ENCODE data around the gene PSD4. TPM values are rescaled to one million over a fixed set of nuclear protein-coding genes. Genes with fewer than 3 reads are reported as not detected.

The PSD4 gene
- polyA plus RNA-seq, 2 of the 4 experiments (the other 2 are of a cell fraction): 5.4 to 21.6 TPM

DNA sequence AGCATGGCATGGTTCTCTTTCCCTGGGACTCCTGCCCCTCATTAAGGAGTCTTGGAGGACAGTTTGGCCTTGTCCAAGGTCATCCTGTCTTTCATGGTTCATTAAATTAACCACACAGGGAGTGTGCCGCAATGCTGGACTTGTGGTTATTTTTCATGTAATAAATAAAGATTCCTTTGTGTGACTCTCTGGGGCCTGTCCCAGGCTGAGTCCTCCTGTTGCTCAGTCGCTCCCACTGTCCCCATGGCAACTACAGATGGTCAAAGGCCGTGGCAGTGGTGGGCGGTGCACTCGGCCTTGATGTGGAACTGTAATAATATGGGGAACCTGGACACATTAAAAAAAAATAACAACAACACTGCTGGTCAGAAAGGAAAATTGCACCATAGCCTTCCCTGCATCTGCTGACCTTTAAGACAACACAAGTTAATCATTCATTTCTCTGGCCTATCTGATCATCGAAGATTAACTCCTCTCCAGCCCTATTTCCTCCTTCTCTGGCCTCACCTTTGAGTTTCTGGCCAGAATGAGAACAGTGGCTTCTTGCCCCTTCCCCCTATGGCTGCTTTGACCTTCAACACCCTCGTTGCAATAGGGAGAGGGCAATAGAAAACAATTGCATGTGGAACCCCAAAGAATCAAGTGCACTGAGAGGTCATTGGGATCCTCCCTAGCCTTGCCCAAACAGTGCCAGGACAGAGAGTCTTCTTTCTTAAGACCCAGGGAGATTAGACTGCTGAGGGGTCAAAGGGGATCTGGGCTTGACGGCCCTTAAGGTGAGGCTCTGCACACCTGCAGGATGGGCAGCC, 44.7 kb downstream of the PSD4 start (continued):
- no peak for TF ChIP-seq FOSL2 (IDR thresholded peaks at IDR 0.05)
- peak; percentile 44 for TF ChIP-seq FOSL2 (CRISPR knock-in tag; IDR thresholded peaks at IDR 0.05)
- TF ChIP-seq, protein P1, sequence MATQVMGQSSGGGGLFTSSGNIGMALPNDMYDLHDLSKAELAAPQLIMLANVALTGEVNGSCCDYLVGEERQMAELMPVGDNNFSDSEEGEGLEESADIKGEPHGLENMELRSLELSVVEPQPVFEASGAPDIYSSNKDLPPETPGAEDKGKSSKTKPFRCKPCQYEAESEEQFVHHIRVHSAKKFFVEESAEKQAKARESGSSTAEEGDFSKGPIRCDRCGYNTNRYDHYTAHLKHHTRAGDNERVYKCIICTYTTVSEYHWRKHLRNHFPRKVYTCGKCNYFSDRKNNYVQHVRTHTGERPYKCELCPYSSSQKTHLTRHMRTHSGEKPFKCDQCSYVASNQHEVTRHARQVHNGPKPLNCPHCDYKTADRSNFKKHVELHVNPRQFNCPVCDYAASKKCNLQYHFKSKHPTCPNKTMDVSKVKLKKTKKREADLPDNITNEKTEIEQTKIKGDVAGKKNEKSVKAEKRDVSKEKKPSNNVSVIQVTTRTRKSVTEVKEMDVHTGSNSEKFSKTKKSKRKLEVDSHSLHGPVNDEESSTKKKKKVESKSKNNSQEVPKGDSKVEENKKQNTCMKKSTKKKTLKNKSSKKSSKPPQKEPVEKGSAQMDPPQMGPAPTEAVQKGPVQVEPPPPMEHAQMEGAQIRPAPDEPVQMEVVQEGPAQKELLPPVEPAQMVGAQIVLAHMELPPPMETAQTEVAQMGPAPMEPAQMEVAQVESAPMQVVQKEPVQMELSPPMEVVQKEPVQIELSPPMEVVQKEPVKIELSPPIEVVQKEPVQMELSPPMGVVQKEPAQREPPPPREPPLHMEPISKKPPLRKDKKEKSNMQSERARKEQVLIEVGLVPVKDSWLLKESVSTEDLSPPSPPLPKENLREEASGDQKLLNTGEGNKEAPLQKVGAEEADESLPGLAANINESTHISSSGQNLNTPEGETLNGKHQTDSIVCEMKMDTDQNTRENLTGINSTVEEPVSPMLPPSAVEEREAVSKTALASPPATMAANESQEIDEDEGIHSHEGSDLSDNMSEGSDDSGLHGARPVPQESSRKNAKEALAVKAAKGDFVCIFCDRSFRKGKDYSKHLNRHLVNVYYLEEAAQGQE (IDR thresholded peaks at IDR 0.05): no peak
- no peak for TF ChIP-seq HEYL (CRISPR knock-in tag; IDR thresholded peaks at IDR 0.05)
- TF ChIP-seq, protein P2, sequence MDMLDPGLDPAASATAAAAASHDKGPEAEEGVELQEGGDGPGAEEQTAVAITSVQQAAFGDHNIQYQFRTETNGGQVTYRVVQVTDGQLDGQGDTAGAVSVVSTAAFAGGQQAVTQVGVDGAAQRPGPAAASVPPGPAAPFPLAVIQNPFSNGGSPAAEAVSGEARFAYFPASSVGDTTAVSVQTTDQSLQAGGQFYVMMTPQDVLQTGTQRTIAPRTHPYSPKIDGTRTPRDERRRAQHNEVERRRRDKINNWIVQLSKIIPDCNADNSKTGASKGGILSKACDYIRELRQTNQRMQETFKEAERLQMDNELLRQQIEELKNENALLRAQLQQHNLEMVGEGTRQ (IDR thresholded peaks at IDR 0.05): no peak
- TF ChIP-seq POLR2AphosphoS2 (conservative IDR thresholded peaks at IDR 0.05; ENCODE audit: low read length): no peak
- TF ChIP-seq, protein P3, sequence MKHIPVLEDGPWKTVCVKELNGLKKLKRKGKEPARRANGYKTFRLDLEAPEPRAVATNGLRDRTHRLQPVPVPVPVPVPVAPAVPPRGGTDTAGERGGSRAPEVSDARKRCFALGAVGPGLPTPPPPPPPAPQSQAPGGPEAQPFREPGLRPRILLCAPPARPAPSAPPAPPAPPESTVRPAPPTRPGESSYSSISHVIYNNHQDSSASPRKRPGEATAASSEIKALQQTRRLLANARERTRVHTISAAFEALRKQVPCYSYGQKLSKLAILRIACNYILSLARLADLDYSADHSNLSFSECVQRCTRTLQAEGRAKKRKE (CRISPR knock-in tag; IDR thresholded peaks at IDR 0.05; ENCODE audit: low read depth): peak; percentile 73; the same call in 1 of the 2 replicates
- TF ChIP-seq RCOR1 (IDR thresholded peaks at IDR 0.05; ENCODE audit: low read depth, low read length): no peak
- TF ChIP-seq, protein P4, sequence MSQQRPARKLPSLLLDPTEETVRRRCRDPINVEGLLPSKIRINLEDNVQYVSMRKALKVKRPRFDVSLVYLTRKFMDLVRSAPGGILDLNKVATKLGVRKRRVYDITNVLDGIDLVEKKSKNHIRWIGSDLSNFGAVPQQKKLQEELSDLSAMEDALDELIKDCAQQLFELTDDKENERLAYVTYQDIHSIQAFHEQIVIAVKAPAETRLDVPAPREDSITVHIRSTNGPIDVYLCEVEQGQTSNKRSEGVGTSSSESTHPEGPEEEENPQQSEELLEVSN (IDR thresholded peaks at IDR 0.05; ENCODE audit: borderline replicate concordance, low read depth): peak; percentile 22; the same call in 1 of the 2 replicates
- peak; percentile 31; the same call in 1 of the 2 replicates for TF ChIP-seq RFX5 (IDR thresholded peaks at IDR 0.05)
- TF ChIP-seq SREBF2 (IDR thresholded peaks at IDR 0.05): no peak
- TF ChIP-seq HOXB5 (CRISPR knock-in tag; IDR thresholded peaks at IDR 0.05): peak; percentile 26; the same call in 1 of the 2 replicates
- TF ChIP-seq TFCP2L1 (CRISPR knock-in tag; IDR thresholded peaks at IDR 0.05): no peak
- no peak for TF ChIP-seq HDAC2 (IDR thresholded peaks at IDR 0.05)
- TF ChIP-seq EP300 (IDR thresholded peaks at IDR 0.05): peak; percentile 49 to 81; a peak in 3 of 5 replicates
- no peak for TF ChIP-seq ZC3H11A (IDR thresholded peaks at IDR 0.05)
- no peak for TF ChIP-seq KDM1A (IDR thresholded peaks at IDR 0.05; ENCODE audit: low read depth)
- TF ChIP-seq EHMT2 (IDR thresholded peaks at IDR 0.05; ENCODE audit: low read depth): no peak
- peak; percentile 4 to 39; a peak in 2 of 5 replicates for TF ChIP-seq RAD21 (conservative IDR thresholded peaks at IDR 0.05 in 1 of 2, IDR thresholded peaks at IDR 0.05 in 1 of 2)
- no peak for TF ChIP-seq RNF2 (IDR thresholded peaks at IDR 0.05; ENCODE audit: borderline replicate concordance, low read depth)
- TF ChIP-seq ZSCAN20 (CRISPR knock-in tag; IDR thresholded peaks at IDR 0.05): no peak
- TF ChIP-seq RARB (CRISPR knock-in tag; IDR thresholded peaks at IDR 0.05): peak; percentile 14; the same call in 1 of the 2 replicates
- TF ChIP-seq HOXA7 (CRISPR knock-in tag; IDR thresholded peaks at IDR 0.05): no peak

All from A549 (cell line).